ENCODE results near the gene EVX1.

EVX1 gene

DNA sequence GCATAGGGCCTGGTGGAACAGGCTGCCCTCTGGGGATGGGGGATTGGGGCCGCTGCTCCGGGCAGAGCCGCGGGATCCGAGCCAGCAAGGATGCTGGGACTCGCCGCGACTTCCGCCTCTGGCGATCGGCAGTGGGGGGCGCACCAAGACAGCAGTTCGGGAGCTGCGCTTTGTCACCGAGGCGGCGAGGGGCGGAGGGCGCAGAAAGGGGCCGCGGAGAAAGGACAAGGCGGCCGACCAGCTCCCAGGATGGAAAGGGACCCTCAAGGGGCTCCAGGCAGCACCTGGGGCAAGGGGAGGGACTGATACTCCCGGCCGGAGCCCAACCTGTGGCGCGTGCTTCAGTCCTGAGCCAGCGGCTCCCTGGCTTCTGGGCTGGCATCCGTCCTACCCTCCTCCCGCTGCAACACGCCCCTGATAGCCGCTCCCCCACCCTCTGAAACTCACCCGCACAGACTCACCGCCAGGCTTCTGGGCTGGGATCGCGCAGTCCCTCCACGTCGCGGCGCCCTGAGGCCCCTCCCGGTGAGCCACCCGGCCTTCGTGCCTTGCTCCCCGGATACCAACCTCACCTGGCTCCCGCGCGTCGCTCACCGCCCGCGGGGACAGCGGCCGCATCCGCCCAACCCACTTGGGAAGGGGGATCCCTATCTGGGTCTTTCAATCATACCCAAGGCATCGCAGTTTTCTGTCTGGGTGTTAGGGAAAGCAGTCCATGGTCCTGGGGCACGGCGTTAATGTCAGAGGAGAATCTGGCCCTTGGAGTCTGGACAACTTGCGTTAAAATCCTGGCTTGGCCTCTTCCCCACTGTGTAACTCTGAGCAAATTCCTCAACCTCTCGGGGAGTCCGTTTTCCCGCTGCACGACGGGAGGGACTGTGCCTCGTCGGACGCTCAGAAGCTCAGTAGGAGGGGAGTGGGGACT lies 7.0 kb upstream of the EVX1 start:
- no peak for DNase-seq (ENCODE audit: low read depth in 3 of 3)

DNA sequence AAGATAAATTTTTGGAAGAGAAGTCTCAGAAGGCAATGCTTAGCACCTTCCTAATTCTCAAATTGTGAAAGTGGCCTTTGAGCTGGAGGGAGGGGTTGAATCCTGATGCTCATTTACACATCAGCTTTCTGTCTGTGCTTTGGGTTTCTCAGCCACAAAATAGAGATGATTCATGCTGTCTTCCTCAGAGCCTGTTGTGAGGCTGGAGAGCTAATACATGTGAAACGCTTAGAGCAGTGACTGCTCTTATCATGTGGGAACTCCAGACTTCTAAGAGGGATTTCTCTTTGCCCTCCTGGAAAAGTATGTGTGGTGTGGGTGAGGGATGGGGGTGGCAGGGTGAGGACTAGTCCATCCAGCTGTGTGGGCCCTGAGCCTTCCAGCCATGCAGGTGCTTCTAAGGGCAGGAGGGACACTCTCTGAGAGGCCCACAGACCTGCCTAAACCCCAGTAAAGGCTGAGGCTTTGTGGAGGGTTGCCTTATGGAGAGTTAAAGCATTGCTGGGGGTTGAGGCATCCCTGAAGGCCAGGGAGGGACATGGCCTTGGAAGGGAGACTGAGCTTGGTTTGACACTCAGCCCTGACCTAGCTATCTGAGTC lies 4.8 kb upstream of the EVX1 start:
- no peak for DNase-seq (ENCODE audit: low read depth in 3 of 3)

DNA sequence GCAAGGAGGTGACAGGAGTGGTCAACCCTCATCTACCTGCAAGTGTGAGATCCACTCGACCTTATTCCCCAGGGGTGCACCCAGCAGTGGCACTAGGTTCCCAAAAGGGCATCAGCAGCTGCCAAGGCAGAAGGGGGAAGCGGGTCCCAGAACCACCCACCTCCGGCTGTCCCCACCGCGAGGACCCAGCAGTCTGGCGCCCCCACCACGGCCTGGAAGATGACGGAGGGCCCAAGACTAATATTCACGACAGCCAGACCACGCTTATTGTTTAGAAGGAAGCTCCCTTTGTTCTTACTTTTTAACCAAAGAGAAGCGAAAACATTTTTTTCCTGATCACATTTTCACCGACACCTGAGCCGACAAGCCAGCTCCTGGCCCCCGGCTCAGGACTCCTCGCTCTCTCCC lies 3.6 kb upstream of the EVX1 start:
- no peak for DNase-seq (ENCODE audit: low read depth in 3 of 3)

DNA sequence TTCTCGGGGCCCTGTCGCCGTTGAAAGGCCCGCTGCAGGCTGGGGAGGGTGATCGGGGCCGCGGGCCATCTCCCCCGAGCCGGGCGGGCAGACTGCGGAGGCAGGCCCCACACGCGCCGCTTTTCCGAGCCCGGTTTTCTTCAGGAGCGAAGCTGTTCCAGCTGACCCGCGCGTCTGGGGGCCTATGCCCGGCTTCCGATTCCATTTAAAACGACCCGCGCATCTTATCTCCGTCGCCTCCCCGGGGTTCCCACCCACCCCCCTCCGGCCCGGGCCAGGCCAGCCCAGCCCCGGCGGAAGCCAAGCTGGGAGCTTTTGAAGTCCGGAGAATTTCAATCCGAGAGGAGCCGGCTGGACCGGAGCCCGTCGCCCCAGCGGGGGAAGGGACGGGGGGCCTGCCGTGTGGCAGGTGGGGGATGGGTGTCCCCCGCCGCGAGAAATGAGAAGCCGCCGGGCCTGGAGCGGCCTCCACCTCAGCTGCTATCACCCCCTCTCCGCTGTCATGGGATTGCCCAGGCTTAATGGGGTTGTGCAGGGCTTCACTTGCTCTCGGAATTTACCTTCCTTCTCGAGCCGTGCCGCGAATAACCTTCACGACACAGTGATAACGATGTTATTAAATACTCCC lies 3.1 kb upstream of the EVX1 start:
- DNase-seq (ENCODE audit: low read depth in 3 of 3), result no peak

- DNase-seq (ENCODE audit: low read depth in 3 of 3), result no peak
These were observed 2.4 kb upstream of the EVX1 start for GRCh38 chr7:27240015-27240731.

- no peak for DNase-seq (ENCODE audit: low read depth in 3 of 3)
These were observed 1.2 kb upstream of the EVX1 start for GRCh38 chr7:27241189-27242056.

- DNase-seq (ENCODE audit: low read depth in 3 of 3), result no peak
These were observed 448 bp upstream of the EVX1 start for GRCh38 chr7:27242154-27242553.

DNA sequence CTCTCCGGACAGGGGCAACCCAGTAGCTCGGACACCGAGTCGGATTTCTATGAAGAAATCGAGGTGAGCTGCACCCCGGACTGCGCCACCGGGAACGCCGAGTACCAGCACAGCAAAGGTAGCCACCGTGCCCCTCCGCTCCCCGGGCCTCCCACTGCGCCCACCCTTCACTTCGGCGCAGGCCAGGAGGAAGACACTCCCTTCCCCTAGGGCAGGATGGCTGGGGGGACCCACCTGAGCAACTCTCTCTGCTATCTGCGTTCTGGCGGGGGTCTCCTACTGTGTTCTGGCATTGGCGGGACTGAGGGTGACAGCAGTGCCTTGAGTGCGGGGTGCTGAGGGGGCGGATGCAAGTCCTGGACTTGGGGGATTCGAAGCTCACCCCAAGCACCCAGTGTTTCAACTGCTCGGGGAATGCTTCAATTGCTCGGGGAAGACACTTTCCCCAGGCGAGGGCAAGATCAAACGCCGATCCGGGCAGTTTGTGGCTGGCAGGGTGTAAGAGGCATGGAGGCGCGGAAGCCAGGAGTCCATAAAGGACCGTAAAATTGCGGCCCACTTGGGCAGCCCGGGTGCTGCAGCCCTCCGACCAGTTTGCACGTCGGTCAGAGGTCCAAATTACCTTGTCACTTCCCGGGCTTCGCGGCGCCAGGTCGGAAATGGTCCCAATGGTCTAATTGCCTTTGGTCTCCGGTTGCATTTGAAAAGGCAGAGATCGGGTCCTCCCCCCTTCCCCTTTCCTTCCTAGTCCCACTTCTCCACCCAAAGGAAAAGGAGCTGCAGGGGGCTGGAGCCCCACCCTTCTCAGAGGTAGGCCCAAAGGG lies 950 bp downstream of the EVX1 start:
- no peak for DNase-seq (ENCODE audit: low read depth in 3 of 3)

DNA sequence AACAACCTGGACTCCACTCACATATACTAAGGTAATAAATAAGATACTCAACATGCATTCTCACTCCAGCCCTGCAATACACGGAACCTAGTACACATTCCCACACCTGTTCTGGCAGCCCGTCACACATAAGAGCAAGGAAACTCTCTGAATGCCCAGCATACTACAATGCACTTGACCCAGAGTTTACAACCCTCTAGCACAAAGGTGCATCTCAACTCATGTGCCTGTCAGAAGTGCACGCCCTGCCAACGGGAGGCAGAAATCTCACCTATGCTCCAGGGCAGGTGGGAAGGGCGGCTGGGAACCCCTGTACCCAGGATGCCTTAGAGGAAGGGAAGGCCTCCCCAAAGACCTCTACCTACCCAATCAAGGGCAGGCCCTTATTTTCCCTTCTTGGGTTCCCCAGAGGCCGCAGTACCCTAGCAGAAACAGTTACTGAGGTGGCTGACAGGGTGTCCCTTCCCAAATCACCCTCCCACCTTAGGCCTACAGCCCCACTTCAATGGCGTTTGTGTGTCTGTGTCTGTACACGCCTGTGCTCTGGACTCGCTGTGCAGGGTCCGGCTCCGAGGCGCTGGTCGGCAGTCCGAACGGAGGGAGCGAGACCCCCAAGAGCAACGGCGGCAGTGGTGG lies 2.0 kb downstream of the EVX1 start:
- no peak for DNase-seq (ENCODE audit: low read depth in 3 of 3)

GRCh38 chr7:27245124-27245797 lies 2.7 kb downstream of the EVX1 start:
- no peak for DNase-seq (ENCODE audit: low read depth in 3 of 3)

GRCh38 chr7:27245798-27246691 lies 3.4 kb downstream of the EVX1 start:
- no peak for DNase-seq (ENCODE audit: low read depth in 3 of 3)

DNA sequence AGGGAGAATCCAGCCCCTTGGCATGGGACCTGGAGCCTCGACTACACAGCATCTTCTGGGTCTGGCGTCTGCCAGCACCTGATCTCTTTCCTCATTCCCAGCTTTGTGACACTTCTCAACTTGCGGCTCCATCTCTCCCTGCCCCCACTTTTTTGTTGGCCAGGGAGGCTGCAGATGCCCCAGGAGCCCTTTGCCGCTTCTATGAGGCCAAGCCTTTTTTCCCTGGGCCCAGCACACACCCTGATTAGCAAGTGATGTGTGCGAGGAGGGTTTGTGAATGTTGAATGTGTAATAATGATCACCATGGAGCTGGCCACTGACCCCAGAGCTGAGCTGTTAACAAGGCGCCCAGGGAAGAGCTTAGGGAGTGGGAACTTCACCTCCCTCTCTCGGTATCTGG lies 4.4 kb downstream of the EVX1 start:
- no peak for DNase-seq (ENCODE audit: low read depth in 3 of 3)

DNA sequence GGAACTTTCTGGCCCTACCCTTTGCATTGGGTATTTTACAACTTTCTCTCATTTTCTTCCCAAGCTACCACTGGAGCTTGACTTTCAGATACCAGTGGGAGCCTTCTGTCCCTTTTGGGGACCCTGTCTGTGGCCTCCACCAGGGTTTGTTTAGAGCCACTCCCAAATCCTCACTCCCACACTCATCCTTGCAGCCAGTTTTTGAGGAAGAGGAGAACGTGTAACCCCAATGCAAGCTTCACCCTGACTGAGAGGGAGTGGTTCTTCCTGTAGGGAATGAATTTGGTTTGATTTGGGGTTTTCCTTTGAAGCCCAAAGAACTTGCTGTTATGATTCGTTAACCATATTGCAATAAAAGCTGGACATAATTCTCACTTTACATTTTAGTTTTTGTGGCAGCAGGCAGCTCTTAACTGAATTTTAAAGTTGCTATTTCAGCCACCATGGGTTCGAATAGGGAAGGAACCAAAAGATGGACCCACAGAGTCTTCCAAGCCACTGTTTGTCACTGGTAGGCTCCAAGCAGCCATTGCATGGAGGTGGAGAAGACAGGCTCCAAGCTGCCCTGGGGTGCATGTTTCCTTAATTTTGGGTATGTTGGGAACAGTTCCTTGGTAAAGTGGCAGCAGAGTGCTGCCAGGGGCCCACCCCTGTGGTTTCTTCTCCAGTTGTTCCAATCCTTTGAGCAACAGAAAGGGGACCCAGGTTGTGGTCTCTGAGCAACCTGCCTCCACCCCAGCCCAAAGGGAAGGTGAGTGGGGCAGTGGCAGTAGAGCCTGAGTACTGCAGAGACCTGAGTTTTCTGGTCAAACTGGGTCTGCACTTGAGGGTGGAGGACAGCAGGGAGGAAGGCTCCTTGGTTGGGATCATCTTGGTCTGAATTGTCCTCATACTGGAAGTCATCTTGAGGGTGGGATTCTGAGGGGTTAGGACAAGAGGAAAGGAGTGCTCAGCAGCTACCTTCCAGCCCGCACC lies 5.1 kb downstream of the EVX1 start:
- no peak for DNase-seq (ENCODE audit: low read depth in 3 of 3)

- no peak for DNase-seq (ENCODE audit: low read depth in 3 of 3)
These were observed 5.8 kb downstream of the EVX1 start for GRCh38 chr7:27248427-27248806.

DNA sequence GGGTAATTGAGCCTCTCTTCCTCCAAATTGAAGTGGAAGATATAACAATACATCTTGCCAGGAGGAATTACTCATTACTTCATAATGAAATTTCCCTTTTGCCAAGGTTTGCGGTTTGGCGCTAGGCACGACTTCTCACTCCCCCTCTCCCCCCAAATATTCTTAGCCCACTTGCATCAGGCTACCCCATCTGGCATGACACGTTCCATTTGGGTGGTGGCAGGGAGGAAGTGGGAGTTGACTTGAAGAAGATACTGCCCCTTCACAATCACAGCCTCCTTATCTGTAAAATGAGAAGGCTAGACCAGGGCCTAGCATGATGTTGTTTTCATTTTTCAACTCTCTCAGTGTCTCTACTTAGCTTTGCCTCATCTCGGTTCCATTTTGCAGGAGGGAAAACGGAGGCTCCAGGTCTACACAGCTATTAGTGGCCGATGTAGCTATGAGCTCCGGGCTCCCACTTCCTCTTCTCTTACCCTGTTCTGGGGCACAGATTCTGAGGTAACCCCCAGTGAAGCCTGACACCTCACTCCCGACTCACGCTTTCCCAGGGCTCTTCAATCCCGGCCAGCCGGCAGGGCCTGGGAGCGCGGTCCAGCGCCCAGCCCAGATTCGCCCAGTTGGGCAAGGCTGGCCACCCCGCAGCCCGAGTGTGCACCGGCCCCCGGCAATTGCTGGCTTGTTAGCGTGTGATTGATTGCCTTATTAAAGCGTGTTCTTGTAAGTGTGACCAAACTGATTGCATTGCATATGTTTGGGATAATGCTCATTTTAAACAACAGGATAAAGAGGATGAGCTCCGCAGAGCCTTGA lies 6.5 kb downstream of the EVX1 start:
- DNase-seq (ENCODE audit: low read depth in 3 of 3), result no peak

Data from stimulated activated CD4-positive, alpha-beta T cell treated with anti-CD3 and anti-CD28 coated beads, TNF-alpha, amount 100 ng/mL, for 4 hours (primary cell).